ENCODE results near the gene CDC20.

Gene CDC20

GRCh38 chr1:43358746-43359693 is at the start of gene CDC20:
CDC20 (plus strand) TSS chr1:43358981; CDS start chr1:43359216, 235 bp downstream.
- DNase-seq, result peak; percentile 98

DNA sequence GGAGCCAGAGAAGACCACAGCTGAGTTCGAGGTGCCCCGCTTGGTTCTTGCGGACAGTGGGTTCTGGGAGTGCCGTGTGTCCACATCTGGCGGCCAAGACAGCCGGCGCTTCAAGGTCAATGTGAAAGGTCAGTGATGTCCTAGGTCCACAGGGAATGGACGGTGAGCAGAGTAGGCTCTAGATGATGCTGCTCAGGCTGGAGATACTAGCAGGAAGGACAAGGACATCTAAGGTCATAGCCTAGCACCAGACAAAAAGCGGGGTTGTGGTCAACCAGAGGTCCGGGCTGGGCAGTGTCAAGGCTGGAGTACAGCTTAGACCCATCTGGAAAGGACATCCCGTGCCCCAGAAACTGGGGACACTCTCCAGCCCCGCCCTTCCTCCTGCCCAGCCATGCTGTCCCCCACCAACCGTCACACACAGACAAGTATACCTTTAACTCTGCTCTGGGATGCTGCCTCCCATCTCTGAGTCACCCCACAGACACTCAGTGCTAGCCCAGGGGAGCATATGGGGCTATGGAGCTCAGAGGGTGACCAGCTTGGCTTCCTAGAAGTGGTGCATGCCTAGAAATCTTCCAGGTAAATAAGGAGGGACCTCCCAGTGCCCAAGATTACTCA is 49.3 kb upstream of the CDC20 start:
- DNase-seq, result no peak

DNA sequence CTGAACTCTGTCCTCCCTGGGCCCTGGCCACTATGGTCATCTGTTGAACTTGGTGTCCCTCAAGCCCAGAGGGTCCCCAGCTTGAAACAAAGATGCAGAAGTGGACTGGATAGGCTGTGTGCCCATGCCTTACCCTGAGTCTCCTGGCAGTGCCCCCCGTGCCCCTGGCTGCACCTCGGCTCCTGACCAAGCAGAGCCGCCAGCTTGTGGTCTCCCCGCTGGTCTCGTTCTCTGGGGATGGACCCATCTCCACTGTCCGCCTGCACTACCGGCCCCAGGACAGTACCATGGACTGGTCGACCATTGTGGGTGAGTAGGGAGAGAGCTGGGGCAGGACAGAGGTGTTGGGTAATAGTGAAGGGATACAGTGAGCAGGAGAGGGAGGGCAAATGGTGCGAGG is 47.3 kb upstream of the CDC20 start:
- no peak for DNase-seq

- DNase-seq, result no peak
Observed at GRCh38 chr1:43312212-43312623, 46.6 kb upstream of the CDC20 start.

GRCh38 chr1:43312663-43313515 is 45.9 kb upstream of the CDC20 start:
- no peak for DNase-seq

GRCh38 chr1:43313771-43314170 is 45.0 kb upstream of the CDC20 start:
- DNase-seq, result no peak

GRCh38 chr1:43314233-43314632 is 44.5 kb upstream of the CDC20 start:
- no peak for DNase-seq

GRCh38 chr1:43315481-43315880 is 43.3 kb upstream of the CDC20 start:
- no peak for DNase-seq

DNA sequence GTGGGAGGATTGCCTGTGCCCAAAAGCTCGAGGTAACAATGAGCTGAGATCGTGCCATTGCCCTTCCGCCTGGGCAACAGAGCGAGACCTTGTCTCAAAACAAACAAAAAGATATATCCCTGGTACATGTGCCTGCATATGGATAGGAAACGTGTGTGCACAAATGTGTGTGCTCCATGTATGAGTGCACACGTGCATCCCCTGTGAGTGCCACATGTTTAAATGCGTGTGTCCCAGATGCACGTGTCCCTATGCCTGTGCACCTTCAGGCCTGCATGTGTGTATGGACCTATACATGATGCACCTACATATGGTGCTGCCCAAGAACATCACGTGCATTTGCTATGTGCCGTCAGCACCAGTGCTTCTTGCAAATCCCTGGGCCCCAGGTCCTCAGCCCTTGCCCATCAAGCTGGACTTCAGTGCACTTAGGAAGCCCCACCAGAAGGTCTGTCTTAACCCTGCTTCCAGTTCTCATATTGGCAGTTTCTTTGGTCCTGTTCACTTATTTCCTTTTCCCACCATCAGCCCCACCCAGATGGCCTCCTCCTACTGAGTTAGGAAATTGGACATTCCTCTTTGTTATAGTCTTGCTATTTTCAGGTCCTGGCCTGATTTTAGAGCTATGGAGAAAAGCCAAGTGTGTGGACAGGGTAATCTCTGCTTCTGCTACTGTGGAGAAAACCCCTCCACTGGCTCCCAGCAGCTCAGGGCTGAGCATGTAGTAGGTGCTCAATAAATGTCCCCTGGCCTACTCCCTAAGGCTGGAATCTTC is 42.6 kb upstream of the CDC20 start:
- no peak for DNase-seq

- no peak for DNase-seq
Observed at GRCh38 chr1:43316738-43317520, 41.9 kb upstream of the CDC20 start.

GRCh38 chr1:43317817-43318471 is 40.8 kb upstream of the CDC20 start:
- DNase-seq, result peak in 1 of 2 experiments; percentile 15

- DNase-seq, result no peak
Observed at GRCh38 chr1:43318831-43319230, 40.0 kb upstream of the CDC20 start.

GRCh38 chr1:43319288-43319687 is 39.5 kb upstream of the CDC20 start:
- DNase-seq, result no peak

GRCh38 chr1:43319766-43320165 is 39.0 kb upstream of the CDC20 start:
- no peak for DNase-seq

GRCh38 chr1:43321331-43321891 is 37.4 kb upstream of the CDC20 start:
- DNase-seq, result no peak

DNA sequence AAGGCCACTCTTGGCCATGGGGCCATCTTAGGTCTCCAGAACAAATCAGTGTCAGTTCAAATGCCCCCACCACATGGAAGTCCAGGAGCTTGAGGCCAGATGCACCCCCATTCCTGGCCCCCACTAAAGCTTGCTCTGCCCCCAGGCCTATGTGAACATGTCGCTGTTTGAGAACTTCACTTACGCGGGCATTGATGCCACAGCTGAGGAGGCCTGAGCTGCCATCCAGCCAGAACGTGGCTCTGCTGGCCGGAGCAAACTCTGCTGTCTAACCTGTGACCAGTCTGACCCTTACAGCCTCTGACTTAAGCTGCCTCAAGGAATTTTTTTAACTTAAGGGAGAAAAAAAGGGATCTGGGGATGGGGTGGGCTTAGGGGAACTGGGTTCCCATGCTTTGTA is 36.3 kb upstream of the CDC20 start:
- DNase-seq, result no peak

DNA sequence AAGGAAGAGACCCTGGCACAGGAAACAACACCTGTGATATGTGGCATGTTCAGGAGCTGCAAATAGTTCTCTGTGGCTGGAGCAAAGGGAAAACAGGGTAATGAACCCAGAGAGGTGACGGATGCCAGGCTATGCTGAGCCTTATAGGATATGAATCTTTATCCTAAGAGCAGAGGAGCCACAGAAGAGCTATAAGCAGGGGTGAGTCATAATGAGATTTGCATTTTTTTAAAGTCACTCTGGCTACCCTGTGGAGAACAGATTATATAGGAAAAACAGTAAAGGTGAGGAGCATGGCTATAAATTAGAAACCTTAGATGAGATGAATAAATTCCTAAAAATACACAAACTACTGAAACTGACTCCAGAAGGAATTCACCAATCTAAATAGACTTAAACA is 34.0 kb upstream of the CDC20 start:
- no peak for DNase-seq

GRCh38 chr1:43325381-43325780 is 33.4 kb upstream of the CDC20 start:
- DNase-seq, result no peak

DNA sequence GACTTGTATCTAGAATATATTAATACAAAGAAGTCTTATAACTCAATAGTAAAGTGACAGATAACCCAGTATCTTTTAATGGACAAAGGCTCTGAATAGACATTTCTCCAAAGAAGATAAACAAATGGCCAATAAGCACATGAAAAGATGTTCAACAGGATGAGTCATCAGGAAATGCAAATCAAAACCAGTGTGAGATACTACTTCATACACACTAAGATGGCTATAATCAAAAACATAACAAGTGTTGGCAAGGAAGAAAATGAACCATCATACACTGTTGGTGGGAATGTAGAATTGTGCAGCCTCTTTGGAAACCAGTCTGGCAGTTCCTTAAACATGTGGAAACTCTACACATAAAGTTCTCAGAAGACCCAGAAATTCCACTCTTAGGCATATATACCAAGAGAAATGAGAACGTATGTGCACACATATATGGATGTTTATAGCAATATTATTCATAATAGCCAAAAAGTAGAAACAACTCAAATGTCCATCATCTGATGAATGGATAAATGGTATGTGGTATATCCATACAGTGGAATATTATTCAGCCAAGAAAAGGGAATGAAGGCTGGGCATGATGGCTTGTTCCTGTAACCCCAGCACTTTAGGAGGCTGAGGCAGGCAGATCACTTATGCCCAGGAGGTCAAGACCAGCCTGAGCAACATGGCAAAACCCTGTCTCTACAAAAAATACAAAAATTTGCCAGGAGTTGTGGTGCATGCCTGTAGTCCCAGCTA is 31.1 kb upstream of the CDC20 start:
- no peak for DNase-seq
